Progenitor cell of endocrine pancreas (in vitro differentiated cells): ENCODE measurements around the gene SKIC8. TPM values are rescaled to one million over a fixed set of nuclear protein-coding genes. Genes with fewer than 3 reads are reported as not detected.
A peak's percentile ranks its signal among the peaks of the same experiment; 100 is the strongest.

Experiments
- DNase-seq: peaks from one replicate; pipeline ENCODE4 v3.0.0; 2021; ENCODE audit warnings: low spot score; ENCODE audit not compliant: unreplicated experiment
- H3K27ac Mint-ChIP-seq: 2 replicates; pipeline ENCODE4 v1.8.0; 2021; ENCODE audit warnings: mild to moderate bottlenecking, moderate library complexity, mixed read lengths
- H3K27me3 Mint-ChIP-seq: 2 replicates; pipeline ENCODE4 v1.8.0; 2021; ENCODE audit warnings: mixed read lengths
- H3K36me3 Mint-ChIP-seq: 2 replicates; pipeline ENCODE4 v1.8.0; 2022; ENCODE audit warnings: mixed read lengths; ENCODE audit not compliant: insufficient read depth
- H3K4me1 Mint-ChIP-seq: 2 replicates; pipeline ENCODE4 v1.8.0; 2021; ENCODE audit warnings: low read depth, mixed read lengths
- H3K4me3 Mint-ChIP-seq: 2 replicates; pipeline ENCODE4 v1.8.0; 2021; ENCODE audit warnings: low read depth, mild to moderate bottlenecking, moderate library complexity, mixed read lengths
- H3K9me3 Mint-ChIP-seq: 2 replicates; pipeline ENCODE4 v1.8.0; 2021; ENCODE audit warnings: low read depth, mixed read lengths
- total RNA-seq: library from RNA; stranded (reverse); gene quantifications from 2 replicates; pipeline ENCODE4 v1.2.1, GENCODE V29; 2021
- TF ChIP-seq, protein P1 (sequence below): fragments of 200-600 bp; sonication (generic); IDR thresholded peaks from one replicate; pipeline ENCODE4 v1.5.0; 2021; ENCODE audit warnings: antibody characterized with exemption, mild to moderate bottlenecking; ENCODE audit not compliant: unreplicated experiment

SKIC8 gene
- total RNA-seq, 1 donor from 2014 or later, result 46.1 TPM

DNA sequence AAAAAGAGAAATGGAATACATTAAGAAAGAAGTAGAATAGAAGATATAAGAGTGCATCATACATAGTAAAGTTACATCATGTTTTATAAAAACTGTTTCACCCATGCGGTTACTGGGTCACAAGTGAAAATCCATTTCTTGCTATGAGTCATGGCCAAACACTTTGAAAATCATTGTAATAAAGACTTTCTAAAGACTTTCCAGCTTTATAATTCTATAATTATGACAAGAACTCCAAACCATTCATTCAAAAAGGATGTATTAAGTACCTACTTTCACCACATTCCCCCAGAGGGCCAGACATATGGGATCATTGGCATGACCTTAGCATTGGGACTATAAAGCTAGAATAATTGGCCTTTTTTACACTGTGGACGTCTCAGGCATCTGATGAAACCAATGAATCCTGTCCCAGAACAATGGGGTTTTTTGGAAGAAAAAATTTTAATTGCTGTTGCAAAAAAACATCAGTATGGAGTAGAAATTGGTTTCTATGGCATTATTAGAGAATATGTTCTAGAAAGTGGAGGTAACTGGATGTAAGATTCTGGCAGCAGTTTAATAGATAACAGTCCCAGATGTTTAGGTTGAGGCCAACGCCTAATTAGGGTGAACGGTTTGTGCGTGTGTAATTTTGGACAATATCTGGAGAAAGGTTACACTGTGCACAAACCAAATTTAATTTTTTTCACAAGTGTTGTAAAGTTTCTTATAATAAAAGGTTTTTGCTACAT is 3.3 kb upstream of the SKIC8 start:
- DNase-seq, result no peak
- no peak overlapping the region for H3K27ac Mint-ChIP-seq
- TF ChIP-seq, protein P1, sequence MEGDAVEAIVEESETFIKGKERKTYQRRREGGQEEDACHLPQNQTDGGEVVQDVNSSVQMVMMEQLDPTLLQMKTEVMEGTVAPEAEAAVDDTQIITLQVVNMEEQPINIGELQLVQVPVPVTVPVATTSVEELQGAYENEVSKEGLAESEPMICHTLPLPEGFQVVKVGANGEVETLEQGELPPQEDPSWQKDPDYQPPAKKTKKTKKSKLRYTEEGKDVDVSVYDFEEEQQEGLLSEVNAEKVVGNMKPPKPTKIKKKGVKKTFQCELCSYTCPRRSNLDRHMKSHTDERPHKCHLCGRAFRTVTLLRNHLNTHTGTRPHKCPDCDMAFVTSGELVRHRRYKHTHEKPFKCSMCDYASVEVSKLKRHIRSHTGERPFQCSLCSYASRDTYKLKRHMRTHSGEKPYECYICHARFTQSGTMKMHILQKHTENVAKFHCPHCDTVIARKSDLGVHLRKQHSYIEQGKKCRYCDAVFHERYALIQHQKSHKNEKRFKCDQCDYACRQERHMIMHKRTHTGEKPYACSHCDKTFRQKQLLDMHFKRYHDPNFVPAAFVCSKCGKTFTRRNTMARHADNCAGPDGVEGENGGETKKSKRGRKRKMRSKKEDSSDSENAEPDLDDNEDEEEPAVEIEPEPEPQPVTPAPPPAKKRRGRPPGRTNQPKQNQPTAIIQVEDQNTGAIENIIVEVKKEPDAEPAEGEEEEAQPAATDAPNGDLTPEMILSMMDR, result no peak
- no peaks in the 10 kb centered on the region for H3K9me3 Mint-ChIP-seq
- H3K27me3 Mint-ChIP-seq, result peaks cover 25% of the 10 kb centered on the region
- no peaks in the 10 kb centered on the region for H3K36me3 Mint-ChIP-seq
- H3K4me1 Mint-ChIP-seq, result peaks cover 12% of the 10 kb centered on the region
- no peak overlapping the region for H3K4me3 Mint-ChIP-seq

DNA sequence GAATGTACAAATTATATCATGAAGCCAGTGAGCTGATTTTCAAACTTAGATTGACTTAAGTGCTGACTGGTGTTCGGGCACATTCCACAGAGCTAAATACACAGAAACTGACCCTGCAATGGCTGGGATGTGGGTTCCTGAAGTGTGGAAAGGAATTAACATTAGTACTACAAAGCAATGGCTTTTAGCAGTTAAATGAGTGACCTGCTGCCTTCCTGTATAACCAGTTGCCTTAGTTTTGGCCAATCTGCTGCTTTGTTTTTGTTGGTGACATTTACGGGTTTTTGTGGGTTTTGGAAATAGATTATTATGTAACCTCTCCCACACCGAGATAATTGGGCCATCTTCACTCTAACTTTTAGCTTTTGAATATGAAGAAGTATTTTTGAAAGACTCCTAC is 2.4 kb upstream of the SKIC8 start:
- DNase-seq, result no peak
- no peak overlapping the region for H3K27ac Mint-ChIP-seq
- TF ChIP-seq, protein P1, result no peak
- no peaks in the 10 kb centered on the region for H3K9me3 Mint-ChIP-seq
- peaks cover 12% of the 10 kb centered on the region for H3K4me1 Mint-ChIP-seq
- H3K36me3 Mint-ChIP-seq, result no peaks in the 10 kb centered on the region
- H3K27me3 Mint-ChIP-seq, result peaks cover 25% of the 10 kb centered on the region
- H3K4me3 Mint-ChIP-seq, result no peak overlapping the region

DNA sequence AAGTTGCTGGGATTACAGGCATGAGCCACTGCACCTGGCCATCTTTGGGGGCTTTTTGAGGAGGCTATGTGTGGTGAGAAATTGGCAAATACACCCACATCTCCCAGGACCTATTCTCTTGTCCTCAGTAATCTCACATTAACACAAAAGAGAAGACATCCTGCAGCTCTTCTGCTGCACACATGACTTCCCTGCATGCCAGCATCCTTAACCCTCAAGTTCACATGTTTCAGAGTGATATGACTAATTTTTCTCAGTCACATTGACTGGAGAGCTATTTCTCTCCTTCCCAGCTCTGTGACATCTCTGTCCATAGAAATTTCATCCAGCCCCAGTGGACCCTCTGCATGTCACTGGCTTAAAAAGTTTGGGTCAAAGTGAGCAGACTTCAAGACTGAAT is 1.9 kb upstream of the SKIC8 start:
- no peaks in the 10 kb centered on the region for H3K9me3 Mint-ChIP-seq
- no peaks in the 10 kb centered on the region for H3K36me3 Mint-ChIP-seq
- H3K27me3 Mint-ChIP-seq, result peaks cover 24% of the 10 kb centered on the region
- peak overlapping the region; percentile 13 for H3K27ac Mint-ChIP-seq
- H3K4me3 Mint-ChIP-seq, result peak overlapping the region; percentile 37
- H3K4me1 Mint-ChIP-seq, result peaks cover 12% of the 10 kb centered on the region
- DNase-seq, result no peak
- TF ChIP-seq, protein P1, result no peak

DNA sequence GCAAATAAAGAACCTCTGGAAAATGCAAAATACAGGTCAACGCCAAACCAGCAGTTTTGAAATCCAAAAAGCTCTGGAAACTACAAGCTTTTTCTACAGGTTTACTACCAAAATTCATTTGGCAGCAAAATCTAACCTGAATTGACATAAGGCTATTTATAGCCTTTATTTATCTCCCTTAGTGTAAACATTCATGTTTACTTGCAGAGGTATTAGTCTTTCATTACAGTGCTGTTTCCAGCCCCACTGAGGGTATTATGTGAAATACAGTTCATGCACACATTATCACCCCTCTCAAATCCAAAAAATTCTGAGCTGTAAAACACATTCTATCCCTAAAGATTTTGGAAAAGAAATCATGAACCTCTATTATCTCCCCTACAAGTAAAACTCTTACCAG is 7.2 kb downstream of the SKIC8 start:
- no peak for DNase-seq
- Mint-ChIP-seq H3K27ac (no peak overlapping the region), H3K36me3 (peaks cover 5% of the 10 kb centered on the region), H3K9me3 (no peaks in the 10 kb centered on the region), H3K27me3 (no peaks in the 10 kb centered on the region), H3K4me3 (no peak overlapping the region), H3K4me1 (peaks cover 6% of the 10 kb centered on the region)
- TF ChIP-seq, protein P1, result no peak

DNA sequence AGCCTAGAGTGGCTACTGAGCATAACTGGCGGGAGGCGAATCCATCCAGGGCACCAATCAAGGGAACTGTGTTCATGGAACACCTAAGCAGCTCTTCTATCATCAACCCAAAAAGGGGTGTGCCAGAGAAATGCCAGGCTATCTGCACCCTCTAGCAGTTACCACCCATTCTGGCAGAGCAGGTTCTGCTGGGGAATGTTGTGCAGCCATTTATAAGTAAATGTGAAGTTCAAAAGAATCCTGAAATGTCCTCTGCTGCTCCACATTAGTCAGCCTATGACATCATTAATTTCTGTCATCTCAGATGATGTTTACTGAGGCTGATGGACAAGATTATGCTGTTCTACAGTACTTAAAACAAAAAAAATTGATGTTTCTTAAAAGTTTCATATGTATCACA is 7.7 kb downstream of the SKIC8 start:
- H3K27ac Mint-ChIP-seq, result no peak overlapping the region
- H3K27me3 Mint-ChIP-seq, result no peaks in the 10 kb centered on the region
- no peak for DNase-seq
- H3K4me3 Mint-ChIP-seq, result no peak overlapping the region
- TF ChIP-seq, protein P1, result no peak
- peaks cover 6% of the 10 kb centered on the region for H3K4me1 Mint-ChIP-seq
- H3K9me3 Mint-ChIP-seq, result no peaks in the 10 kb centered on the region
- peaks cover 6% of the 10 kb centered on the region for H3K36me3 Mint-ChIP-seq
